ENCODE results near the gene NDE1.

The NDE1 gene

GRCh38 chr16:15759070-15759469 lies 109.0 kb downstream of the NDE1 start:
- Histone ChIP-seq H3K27ac (ENCODE audit: insufficient read depth, low read depth, low read length, poor library complexity, severe bottlenecking) (no peak overlapping the region), H3K36me3 (ENCODE audit: control insufficient read depth, insufficient read depth, low read length) (no peaks in the 10 kb centered on the region), H3K4me1 (ENCODE audit: control insufficient read depth, insufficient read depth, low read length) (no peaks in the 10 kb centered on the region), H3K27me3 (ENCODE audit: control insufficient read depth, insufficient read depth, low read length, poor library complexity, severe bottlenecking) (no peaks in the 10 kb centered on the region), H3K9me3 (ENCODE audit: control insufficient read depth, low read length) (no peaks in the 10 kb centered on the region), H3K4me3 (ENCODE audit: insufficient read depth, low read depth, low read length) (no peak overlapping the region)
- WGBS, 2 experiments: 89 to 95% methylated on average over 4 of the region's 4 CpGs

- no peaks in the 10 kb centered on the region for H3K9me3 ChIP-seq (ENCODE audit: control insufficient read depth, low read length)
- H3K4me3 ChIP-seq (ENCODE audit: insufficient read depth, low read depth, low read length): no peak overlapping the region
- WGBS, 2 experiments: 88% methylated on average over 1 of the region's 1 CpG
- H3K36me3 ChIP-seq (ENCODE audit: control insufficient read depth, insufficient read depth, low read length): no peaks in the 10 kb centered on the region
- H3K4me1 ChIP-seq (ENCODE audit: control insufficient read depth, insufficient read depth, low read length): no peaks in the 10 kb centered on the region
- no peaks in the 10 kb centered on the region for H3K27me3 ChIP-seq (ENCODE audit: control insufficient read depth, insufficient read depth, low read length, poor library complexity, severe bottlenecking)
- no peak overlapping the region for H3K27ac ChIP-seq (ENCODE audit: insufficient read depth, low read depth, low read length, poor library complexity, severe bottlenecking)
Measured at GRCh38 chr16:15760129-15760528, 110.1 kb downstream of the NDE1 start.

- Histone ChIP-seq H3K27ac (ENCODE audit: insufficient read depth, low read depth, low read length, poor library complexity, severe bottlenecking) (no peak overlapping the region), H3K36me3 (ENCODE audit: control insufficient read depth, insufficient read depth, low read length) (no peaks in the 10 kb centered on the region), H3K4me3 (ENCODE audit: insufficient read depth, low read depth, low read length) (no peak overlapping the region), H3K9me3 (ENCODE audit: control insufficient read depth, low read length) (no peaks in the 10 kb centered on the region), H3K4me1 (ENCODE audit: control insufficient read depth, insufficient read depth, low read length) (no peaks in the 10 kb centered on the region), H3K27me3 (ENCODE audit: control insufficient read depth, insufficient read depth, low read length, poor library complexity, severe bottlenecking) (no peaks in the 10 kb centered on the region)
- WGBS, 2 experiments: 80 to 84% methylated on average over 2 of the region's 2 CpGs
Measured at GRCh38 chr16:15764112-15764511, 114.1 kb downstream of the NDE1 start.

- no peak overlapping the region for H3K4me3 ChIP-seq (ENCODE audit: insufficient read depth, low read depth, low read length)
- H3K4me1 ChIP-seq (ENCODE audit: control insufficient read depth, insufficient read depth, low read length): no peaks in the 10 kb centered on the region
- H3K27me3 ChIP-seq (ENCODE audit: control insufficient read depth, insufficient read depth, low read length, poor library complexity, severe bottlenecking): no peaks in the 10 kb centered on the region
- H3K27ac ChIP-seq (ENCODE audit: insufficient read depth, low read depth, low read length, poor library complexity, severe bottlenecking): no peak overlapping the region
- H3K36me3 ChIP-seq (ENCODE audit: control insufficient read depth, insufficient read depth, low read length): no peaks in the 10 kb centered on the region
- 85 to 89% methylated on average over 4 of the region's 4 CpGs for WGBS, 2 experiments
- H3K9me3 ChIP-seq (ENCODE audit: control insufficient read depth, low read length): no peaks in the 10 kb centered on the region
Measured at GRCh38 chr16:15765116-15765515, 115.1 kb downstream of the NDE1 start.

- Histone ChIP-seq H3K36me3 (ENCODE audit: control insufficient read depth, insufficient read depth, low read length) (no peaks in the 10 kb centered on the region), H3K9me3 (ENCODE audit: control insufficient read depth, low read length) (no peaks in the 10 kb centered on the region), H3K27me3 (ENCODE audit: control insufficient read depth, insufficient read depth, low read length, poor library complexity, severe bottlenecking) (no peaks in the 10 kb centered on the region), H3K4me3 (ENCODE audit: insufficient read depth, low read depth, low read length) (no peak overlapping the region), H3K27ac (ENCODE audit: insufficient read depth, low read depth, low read length, poor library complexity, severe bottlenecking) (no peak overlapping the region), H3K4me1 (ENCODE audit: control insufficient read depth, insufficient read depth, low read length) (no peaks in the 10 kb centered on the region)
- 49% methylated on average over 3 of the region's 3 CpGs for WGBS, 2 experiments
Measured at GRCh38 chr16:15765880-15766279, 115.8 kb downstream of the NDE1 start.

GRCh38 chr16:15766918-15767317 lies 116.9 kb downstream of the NDE1 start:
- WGBS, 2 experiments: 93 to 94% methylated on average over 5 of the region's 5 CpGs
- Histone ChIP-seq H3K36me3 (ENCODE audit: control insufficient read depth, insufficient read depth, low read length) (no peaks in the 10 kb centered on the region), H3K27ac (ENCODE audit: insufficient read depth, low read depth, low read length, poor library complexity, severe bottlenecking) (no peak overlapping the region), H3K4me3 (ENCODE audit: insufficient read depth, low read depth, low read length) (no peak overlapping the region), H3K27me3 (ENCODE audit: control insufficient read depth, insufficient read depth, low read length, poor library complexity, severe bottlenecking) (no peaks in the 10 kb centered on the region), H3K4me1 (ENCODE audit: control insufficient read depth, insufficient read depth, low read length) (no peaks in the 10 kb centered on the region), H3K9me3 (ENCODE audit: control insufficient read depth, low read length) (no peaks in the 10 kb centered on the region)

- H3K27me3 ChIP-seq (ENCODE audit: control insufficient read depth, insufficient read depth, low read length, poor library complexity, severe bottlenecking): no peaks in the 10 kb centered on the region
- H3K36me3 ChIP-seq (ENCODE audit: control insufficient read depth, insufficient read depth, low read length): no peaks in the 10 kb centered on the region
- H3K9me3 ChIP-seq (ENCODE audit: control insufficient read depth, low read length): no peaks in the 10 kb centered on the region
- H3K4me1 ChIP-seq (ENCODE audit: control insufficient read depth, insufficient read depth, low read length): no peaks in the 10 kb centered on the region
- H3K4me3 ChIP-seq (ENCODE audit: insufficient read depth, low read depth, low read length): no peak overlapping the region
- WGBS, 2 experiments: 82 to 98% methylated on average over 4 of the region's 4 CpGs
- H3K27ac ChIP-seq (ENCODE audit: insufficient read depth, low read depth, low read length, poor library complexity, severe bottlenecking): no peak overlapping the region
Measured at GRCh38 chr16:15768201-15768600, 118.2 kb downstream of the NDE1 start.

GRCh38 chr16:15769239-15769638 lies 119.2 kb downstream of the NDE1 start:
- Histone ChIP-seq H3K4me1 (ENCODE audit: control insufficient read depth, insufficient read depth, low read length) (no peaks in the 10 kb centered on the region), H3K36me3 (ENCODE audit: control insufficient read depth, insufficient read depth, low read length) (no peaks in the 10 kb centered on the region), H3K27me3 (ENCODE audit: control insufficient read depth, insufficient read depth, low read length, poor library complexity, severe bottlenecking) (no peaks in the 10 kb centered on the region), H3K9me3 (ENCODE audit: control insufficient read depth, low read length) (no peaks in the 10 kb centered on the region), H3K4me3 (ENCODE audit: insufficient read depth, low read depth, low read length) (no peak overlapping the region), H3K27ac (ENCODE audit: insufficient read depth, low read depth, low read length, poor library complexity, severe bottlenecking) (no peak overlapping the region)
- 90 to 92% methylated on average over 8 of the region's 8 CpGs for WGBS, 2 experiments

GRCh38 chr16:15770107-15770506 lies 120.1 kb downstream of the NDE1 start:
- Histone ChIP-seq H3K27me3 (ENCODE audit: control insufficient read depth, insufficient read depth, low read length, poor library complexity, severe bottlenecking) (no peaks in the 10 kb centered on the region), H3K4me1 (ENCODE audit: control insufficient read depth, insufficient read depth, low read length) (no peaks in the 10 kb centered on the region), H3K9me3 (ENCODE audit: control insufficient read depth, low read length) (no peaks in the 10 kb centered on the region), H3K36me3 (ENCODE audit: control insufficient read depth, insufficient read depth, low read length) (no peaks in the 10 kb centered on the region), H3K27ac (ENCODE audit: insufficient read depth, low read depth, low read length, poor library complexity, severe bottlenecking) (no peak overlapping the region), H3K4me3 (ENCODE audit: insufficient read depth, low read depth, low read length) (no peak overlapping the region)
- 79 to 87% methylated on average over 7 of the region's 7 CpGs for WGBS, 2 experiments

GRCh38 chr16:15770512-15770911 lies 120.5 kb downstream of the NDE1 start:
- 91 to 96% methylated on average over 3 of the region's 3 CpGs for WGBS, 2 experiments
- no peak overlapping the region for H3K4me3 ChIP-seq (ENCODE audit: insufficient read depth, low read depth, low read length)
- H3K9me3 ChIP-seq (ENCODE audit: control insufficient read depth, low read length): no peaks in the 10 kb centered on the region
- no peaks in the 10 kb centered on the region for H3K4me1 ChIP-seq (ENCODE audit: control insufficient read depth, insufficient read depth, low read length)
- H3K36me3 ChIP-seq (ENCODE audit: control insufficient read depth, insufficient read depth, low read length): no peaks in the 10 kb centered on the region
- H3K27ac ChIP-seq (ENCODE audit: insufficient read depth, low read depth, low read length, poor library complexity, severe bottlenecking): no peak overlapping the region
- H3K27me3 ChIP-seq (ENCODE audit: control insufficient read depth, insufficient read depth, low read length, poor library complexity, severe bottlenecking): no peaks in the 10 kb centered on the region

- Histone ChIP-seq H3K4me3 (ENCODE audit: insufficient read depth, low read depth, low read length) (no peak overlapping the region), H3K9me3 (ENCODE audit: control insufficient read depth, low read length) (no peaks in the 10 kb centered on the region), H3K4me1 (ENCODE audit: control insufficient read depth, insufficient read depth, low read length) (no peaks in the 10 kb centered on the region), H3K27me3 (ENCODE audit: control insufficient read depth, insufficient read depth, low read length, poor library complexity, severe bottlenecking) (no peaks in the 10 kb centered on the region), H3K36me3 (ENCODE audit: control insufficient read depth, insufficient read depth, low read length) (no peaks in the 10 kb centered on the region), H3K27ac (ENCODE audit: insufficient read depth, low read depth, low read length, poor library complexity, severe bottlenecking) (no peak overlapping the region)
- WGBS, 2 experiments: 92 to 93% methylated on average over 7 of the region's 7 CpGs
Measured at GRCh38 chr16:15771694-15772093, 121.6 kb downstream of the NDE1 start.

All from ectodermal cell (in vitro differentiated cells).